Myocyte (in vitro differentiated cells): ENCODE measurements around the gene UBE2S. TPM values are rescaled to one million over a fixed set of nuclear protein-coding genes. Genes with fewer than 3 reads are reported as not detected.

Source experiments
- DNase-seq: peaks from one replicate; pipeline ENCODE4 v3.0.0-alpha.2; 2012; ENCODE audit warnings: low read depth
- total RNA-seq: library from RNA; depleted of rRNA; stranded (reverse); fragments of >200 nt; gene quantifications from 2 replicates; pipeline ENCODE4 v1.2.3, GENCODE V29; 2014

Gene UBE2S
- total RNA-seq, 1 donor from 2014 or later = 54.9 TPM

GRCh38 chr19:55366790-55367189 is 40.8 kb downstream of the UBE2S start:
- DNase-seq = no peak

GRCh38 chr19:55365964-55366363 is 41.6 kb downstream of the UBE2S start:
- DNase-seq = no peak

- no peak for DNase-seq
Measured at GRCh38 chr19:55365245-55365644, 42.3 kb downstream of the UBE2S start.

GRCh38 chr19:55362990-55363716 is 44.4 kb downstream of the UBE2S start, which contains the start of gene GARIN5B:
TSS of gene GARIN5B (minus strand) at chr19:55363260. CDS start at chr19:55363066, 194 bp downstream.
- no peak for DNase-seq

- no peak for DNase-seq
Measured at GRCh38 chr19:55362174-55362989, 45.2 kb downstream of the UBE2S start.

- no peak for DNase-seq
Measured at GRCh38 chr19:55360902-55361301, 46.7 kb downstream of the UBE2S start.

- DNase-seq = no peak
Measured at GRCh38 chr19:55358943-55359908, 48.4 kb downstream of the UBE2S start.

GRCh38 chr19:55358493-55358892 is 49.1 kb downstream of the UBE2S start:
- no peak for DNase-seq

- DNase-seq = no peak
Measured at GRCh38 chr19:55355213-55355821, 52.3 kb downstream of the UBE2S start.

GRCh38 chr19:55354698-55355212 is 52.8 kb downstream of the UBE2S start, which contains the start of gene COX6B2:
TSS of gene COX6B2 (minus strand) at chr19:55354719. CDS start at chr19:55354521, 198 bp downstream.
- no peak for DNase-seq

GRCh38 chr19:55353803-55354697 is 53.5 kb downstream of the UBE2S start:
- DNase-seq = peak; percentile 44

GRCh38 chr19:55353356-55353802 is 54.2 kb downstream of the UBE2S start:
- DNase-seq = no peak

- DNase-seq = no peak
Measured at GRCh38 chr19:55352549-55353145, 54.9 kb downstream of the UBE2S start.

- DNase-seq = no peak
Measured at GRCh38 chr19:55352040-55352439, 55.5 kb downstream of the UBE2S start.

- no peak for DNase-seq
Measured at GRCh38 chr19:55350620-55351315, 56.8 kb downstream of the UBE2S start.
